ENCODE measurements around the gene FFAR3.

- TF ChIP-seq, protein P1, sequence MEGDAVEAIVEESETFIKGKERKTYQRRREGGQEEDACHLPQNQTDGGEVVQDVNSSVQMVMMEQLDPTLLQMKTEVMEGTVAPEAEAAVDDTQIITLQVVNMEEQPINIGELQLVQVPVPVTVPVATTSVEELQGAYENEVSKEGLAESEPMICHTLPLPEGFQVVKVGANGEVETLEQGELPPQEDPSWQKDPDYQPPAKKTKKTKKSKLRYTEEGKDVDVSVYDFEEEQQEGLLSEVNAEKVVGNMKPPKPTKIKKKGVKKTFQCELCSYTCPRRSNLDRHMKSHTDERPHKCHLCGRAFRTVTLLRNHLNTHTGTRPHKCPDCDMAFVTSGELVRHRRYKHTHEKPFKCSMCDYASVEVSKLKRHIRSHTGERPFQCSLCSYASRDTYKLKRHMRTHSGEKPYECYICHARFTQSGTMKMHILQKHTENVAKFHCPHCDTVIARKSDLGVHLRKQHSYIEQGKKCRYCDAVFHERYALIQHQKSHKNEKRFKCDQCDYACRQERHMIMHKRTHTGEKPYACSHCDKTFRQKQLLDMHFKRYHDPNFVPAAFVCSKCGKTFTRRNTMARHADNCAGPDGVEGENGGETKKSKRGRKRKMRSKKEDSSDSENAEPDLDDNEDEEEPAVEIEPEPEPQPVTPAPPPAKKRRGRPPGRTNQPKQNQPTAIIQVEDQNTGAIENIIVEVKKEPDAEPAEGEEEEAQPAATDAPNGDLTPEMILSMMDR (IDR thresholded peaks at IDR 0.05) = no peak
- no peak for TF ChIP-seq POLR2A (IDR thresholded peaks at IDR 0.05)
Observed at GRCh38 chr19:35370722-35371121, 12.5 kb downstream of the FFAR3 start, which contains the start of gene GPR42.
